ENCODE measurements around the gene ROR2. TPM values are rescaled to one million over a fixed set of nuclear protein-coding genes. Genes with fewer than 3 reads are reported as not detected.

Gene ROR2
- total and polyA plus RNA-seq, 5 experiments from 2014 or later: not detected

DNA sequence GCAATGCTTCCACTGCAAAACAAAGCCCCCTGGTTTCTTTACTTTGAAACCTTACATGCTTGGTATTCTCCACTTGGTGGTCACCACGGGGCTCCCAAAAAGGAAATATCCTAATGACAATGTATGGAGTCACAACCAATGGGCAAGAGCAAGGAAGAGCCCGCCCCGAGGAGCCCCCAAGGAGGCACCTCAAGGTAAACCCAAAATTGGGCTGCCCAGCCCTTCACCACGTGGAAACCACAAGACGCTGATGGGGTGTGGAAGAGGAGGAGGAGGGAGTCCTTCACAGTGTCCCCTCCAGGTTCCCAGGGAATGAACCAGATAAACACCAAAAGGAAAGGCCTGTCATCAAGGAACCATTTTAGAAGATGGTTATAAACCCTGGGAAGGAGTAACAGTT is 3.8 kb downstream of the ROR2 start:
- no peaks in the 10 kb centered on the region for H3K36me3 Mint-ChIP-seq
- no peak overlapping the region for H3K4me3 Mint-ChIP-seq
- H3K27ac Mint-ChIP-seq: no peak overlapping the region
- peaks cover 35 to 58% (median 52%) of the 10 kb centered on the region in 5 donors for H3K27me3 Mint-ChIP-seq
- DNase-seq: no peak
- no peaks in the 10 kb centered on the region for H3K9me3 Mint-ChIP-seq
- H3K4me1 Mint-ChIP-seq: peaks cover 0 to 9% (median 6%) of the 10 kb centered on the region in 4 donors
- POLR2A ChIA-PET: no interaction called here
- no peak for ATAC-seq

DNA sequence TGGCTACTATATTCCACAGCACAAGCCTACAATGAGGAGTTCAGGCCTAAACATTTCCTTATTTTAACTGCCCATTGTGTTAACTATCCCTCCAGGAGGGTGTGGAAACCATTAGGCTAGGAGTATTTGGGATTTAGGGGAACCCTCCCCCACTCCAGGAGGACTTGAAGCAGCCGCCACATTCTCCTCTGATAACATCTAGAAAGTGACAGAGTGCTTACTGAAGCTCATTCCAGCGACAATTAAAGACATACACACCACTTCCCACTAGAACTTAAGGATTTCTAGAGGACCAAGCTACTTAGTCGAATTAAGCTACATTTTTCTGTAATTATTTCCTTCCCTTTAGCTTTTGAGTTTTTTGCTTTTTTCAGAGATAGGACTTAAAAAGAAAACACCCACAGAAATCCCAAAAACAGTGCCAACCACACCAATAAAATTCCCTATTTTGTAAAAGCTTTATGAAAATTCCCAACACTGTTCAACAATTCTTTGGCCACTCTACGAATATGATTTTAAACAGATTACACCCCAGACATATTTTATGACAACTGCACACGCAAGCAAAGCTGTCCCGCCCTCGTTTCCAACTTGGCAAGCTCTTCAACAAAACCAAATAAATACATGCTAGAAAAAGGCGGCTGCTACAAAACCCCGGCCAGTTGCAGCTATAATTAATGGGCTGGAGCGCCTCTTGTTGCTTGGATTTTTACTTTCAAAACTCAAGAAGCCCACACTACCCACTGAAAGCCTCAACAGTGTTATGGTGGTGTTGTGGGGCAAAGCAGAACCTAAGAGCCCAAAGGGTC is 4.5 kb downstream of the ROR2 start:
- ATAC-seq (no peak), DNase-seq (no peak)
- POLR2A ChIA-PET: no interaction called here
- Mint-ChIP-seq H3K4me1 (peaks cover 0 to 4% (median 3%) of the 10 kb centered on the region in 4 donors), H3K9me3 (no peaks in the 10 kb centered on the region), H3K4me3 (no peak overlapping the region), H3K36me3 (no peaks in the 10 kb centered on the region), H3K27me3 (peaks cover 31 to 57% (median 48%) of the 10 kb centered on the region in 5 donors), H3K27ac (no peak overlapping the region)

DNA sequence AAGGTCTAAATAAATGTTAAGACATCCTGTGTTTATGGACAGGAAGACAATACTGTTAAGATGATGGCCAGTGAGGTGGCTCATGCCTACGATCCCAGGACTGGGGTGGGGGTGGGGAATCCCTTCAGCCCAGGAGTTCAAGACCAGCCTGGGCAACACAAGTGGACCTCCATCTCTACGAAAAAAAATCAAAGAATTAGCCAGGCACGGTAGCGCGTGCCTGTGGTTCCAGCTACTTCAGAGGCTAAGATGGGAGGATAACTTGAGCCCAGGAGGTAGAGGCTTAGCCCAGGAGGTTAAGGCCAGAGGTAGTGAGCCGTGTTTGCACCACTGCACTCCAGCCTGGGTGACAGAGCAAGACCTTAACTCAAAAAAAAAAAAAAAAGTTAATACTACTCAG is 5.3 kb downstream of the ROR2 start:
- Mint-ChIP-seq H3K4me3 (no peak overlapping the region), H3K9me3 (no peaks in the 10 kb centered on the region), H3K27ac (no peak overlapping the region), H3K4me1 (peaks cover 0 to 2% (median under 1%) of the 10 kb centered on the region in 4 donors), H3K27me3 (peaks cover 30 to 57% (median 47%) of the 10 kb centered on the region in 5 donors), H3K36me3 (no peaks in the 10 kb centered on the region)
- DNase-seq (no peak), ATAC-seq (no peak)
- POLR2A ChIA-PET: interaction anchor here (0.7 kb wide), 1 partner anchor 9 kb away, joined by 3 read pairs; no protein-coding TSS in a partner anchor

DNA sequence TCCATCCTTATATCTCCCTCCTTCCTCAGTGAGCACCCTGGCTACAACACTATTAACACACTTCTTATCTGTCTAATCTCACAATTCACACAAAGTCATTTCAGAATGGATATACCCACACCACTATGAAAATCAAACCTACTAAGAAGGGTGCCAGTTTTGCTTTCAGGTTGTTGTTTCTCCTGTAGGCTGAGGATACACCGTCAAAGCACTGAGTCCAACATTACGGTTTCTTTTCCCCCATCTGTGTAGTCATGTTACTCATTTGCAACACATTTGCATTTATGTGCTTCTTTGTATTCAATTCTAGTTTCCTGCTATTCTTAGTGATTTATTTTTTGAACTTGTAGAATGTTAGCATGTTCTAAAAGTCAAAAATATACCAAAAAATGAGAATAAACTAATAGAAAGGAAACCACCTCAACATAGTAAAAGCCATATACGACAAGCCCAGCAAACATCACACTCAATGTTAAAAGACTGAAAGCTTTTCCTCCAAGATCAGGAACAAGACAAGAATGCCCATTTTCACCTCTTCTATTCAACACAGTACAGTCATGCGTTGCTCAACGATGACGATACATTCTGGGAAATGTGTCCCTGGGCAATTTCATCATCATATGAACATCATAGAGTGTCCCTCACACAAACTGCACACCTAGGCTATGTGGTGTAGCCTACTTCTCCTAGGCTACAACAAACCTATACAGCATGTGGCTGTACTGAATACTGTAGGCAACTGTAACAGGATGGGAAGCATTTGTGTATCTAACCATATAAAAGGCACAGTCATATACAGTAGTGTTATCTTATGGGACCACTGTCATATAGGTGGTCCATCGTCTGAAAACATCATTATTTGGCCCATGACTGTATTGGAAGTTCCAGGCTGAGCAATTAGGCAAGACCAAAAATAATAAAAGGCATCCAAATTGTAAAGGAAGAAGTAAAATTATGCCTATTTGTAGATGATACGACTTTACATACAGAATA is 6.3 kb downstream of the ROR2 start:
- Mint-ChIP-seq H3K9me3 (no peaks in the 10 kb centered on the region), H3K4me1 (peaks cover 0 to 2% (median under 1%) of the 10 kb centered on the region in 4 donors), H3K27me3 (peaks cover 30 to 57% (median 47%) of the 10 kb centered on the region in 5 donors), H3K27ac (no peak overlapping the region), H3K36me3 (no peaks in the 10 kb centered on the region), H3K4me3 (no peak overlapping the region)
- DNase-seq (no peak), ATAC-seq (no peak)
- POLR2A ChIA-PET: interaction anchor here (0.7 kb wide), 1 partner anchor 10 kb away, joined by 3 read pairs; no protein-coding TSS in a partner anchor

DNA sequence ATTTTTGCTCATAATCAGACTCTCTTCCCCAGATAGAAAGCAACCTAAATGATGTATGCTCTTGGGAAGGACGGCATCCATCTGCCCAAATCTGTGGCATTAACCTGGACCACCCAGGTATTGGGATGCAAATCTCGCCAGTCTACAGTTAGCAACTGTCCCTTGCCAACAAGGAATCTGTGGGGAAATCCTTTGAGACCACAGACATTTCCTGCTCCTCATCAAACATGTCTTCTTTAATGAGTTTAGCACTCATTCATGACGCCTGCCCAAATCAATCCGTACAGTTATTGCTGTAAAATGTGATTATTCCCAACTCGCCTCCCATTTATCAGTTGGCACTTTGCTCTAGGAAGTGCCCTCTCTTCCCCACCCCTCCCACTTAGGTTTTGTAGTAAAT is 7.8 kb downstream of the ROR2 start:
- Mint-ChIP-seq H3K4me1 (no peaks in the 10 kb centered on the region), H3K27me3 (peaks cover 26 to 57% (median 36%) of the 10 kb centered on the region in 5 donors), H3K9me3 (no peaks in the 10 kb centered on the region), H3K36me3 (no peaks in the 10 kb centered on the region), H3K27ac (no peak overlapping the region), H3K4me3 (no peak overlapping the region)
- POLR2A ChIA-PET: no interaction called here
- DNase-seq (no peak), ATAC-seq (no peak)

DNA sequence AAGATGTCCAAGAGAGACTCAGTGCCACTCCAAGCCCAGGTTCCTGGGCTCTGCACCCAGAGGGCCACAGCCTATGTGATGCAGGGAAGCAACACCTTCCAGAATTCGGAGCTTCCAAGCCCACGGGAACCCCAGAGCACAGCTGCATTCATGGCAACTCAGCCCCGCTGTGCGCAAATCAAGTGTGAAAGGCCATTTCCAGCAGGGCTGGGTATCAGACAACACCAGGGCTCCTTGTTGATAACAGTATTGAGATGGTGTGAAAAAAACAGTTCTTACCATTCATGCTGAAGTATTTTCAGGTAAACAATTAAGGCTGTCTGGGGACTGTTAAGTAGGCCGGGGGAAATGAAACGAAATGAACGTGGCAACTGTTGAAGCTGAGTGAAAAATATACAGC is 10.1 kb downstream of the ROR2 start:
- Mint-ChIP-seq H3K36me3 (no peaks in the 10 kb centered on the region), H3K9me3 (no peaks in the 10 kb centered on the region), H3K4me1 (no peaks in the 10 kb centered on the region), H3K4me3 (no peak overlapping the region), H3K27me3 (peaks cover 20 to 46% (median 23%) of the 10 kb centered on the region in 5 donors), H3K27ac (no peak overlapping the region)
- POLR2A ChIA-PET: no interaction called here
- DNase-seq (no peak), ATAC-seq (no peak)

DNA sequence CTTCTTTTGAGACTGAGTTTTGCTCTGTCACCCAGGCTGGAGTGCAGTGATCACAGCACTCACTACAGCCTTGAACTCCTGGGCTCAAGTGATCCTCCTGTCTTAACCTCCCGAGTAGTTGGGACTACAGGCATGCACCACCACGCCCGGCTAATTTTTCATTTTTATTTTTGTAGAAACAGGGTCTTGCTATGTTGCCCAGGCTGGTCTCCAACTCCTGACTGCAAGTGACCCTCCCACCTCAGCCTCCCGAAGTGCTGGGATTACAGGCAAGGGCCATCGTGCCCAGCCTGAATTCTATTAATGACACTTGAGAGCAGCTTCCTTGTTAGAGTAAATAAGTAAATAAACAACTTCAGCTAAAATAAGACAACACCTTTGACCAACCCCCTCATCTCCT is 12.3 kb downstream of the ROR2 start:
- H3K4me1 Mint-ChIP-seq: peaks cover 0 to 3% (median 0%) of the 10 kb centered on the region in 4 donors
- no peak overlapping the region for H3K27ac Mint-ChIP-seq
- H3K9me3 Mint-ChIP-seq: peaks cover 0 to under 1% (median 0%) of the 10 kb centered on the region in 9 donors
- DNase-seq (no peak), ATAC-seq (no peak)
- H3K27me3 Mint-ChIP-seq: peaks cover 7 to 24% (median 8%) of the 10 kb centered on the region in 5 donors
- POLR2A ChIA-PET: no interaction called here
- no peaks in the 10 kb centered on the region for H3K36me3 Mint-ChIP-seq
- no peak overlapping the region for H3K4me3 Mint-ChIP-seq

DNA sequence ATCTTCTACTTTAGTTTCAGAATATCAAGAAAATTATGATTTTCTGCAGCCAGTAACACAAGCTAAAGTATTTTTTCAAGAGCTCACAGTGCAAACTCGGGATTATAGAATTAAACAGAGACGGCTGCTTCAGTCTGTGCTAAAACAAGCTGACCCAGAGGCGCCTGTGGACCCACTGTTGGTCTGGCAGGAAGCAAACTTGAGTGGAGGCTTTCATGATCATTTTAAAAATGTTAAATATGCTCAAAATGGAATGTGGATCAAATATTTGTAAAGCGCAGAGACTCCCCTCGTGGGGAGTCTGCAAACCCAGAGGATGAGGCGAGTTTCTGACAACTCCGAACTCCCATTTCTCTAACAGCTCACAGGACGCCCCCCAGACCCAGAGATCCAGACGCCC is 13.0 kb downstream of the ROR2 start:
- peaks cover 3 to 17% (median 3%) of the 10 kb centered on the region in 5 donors for H3K27me3 Mint-ChIP-seq
- POLR2A ChIA-PET: no interaction called here
- no peak overlapping the region for H3K27ac Mint-ChIP-seq

DNA sequence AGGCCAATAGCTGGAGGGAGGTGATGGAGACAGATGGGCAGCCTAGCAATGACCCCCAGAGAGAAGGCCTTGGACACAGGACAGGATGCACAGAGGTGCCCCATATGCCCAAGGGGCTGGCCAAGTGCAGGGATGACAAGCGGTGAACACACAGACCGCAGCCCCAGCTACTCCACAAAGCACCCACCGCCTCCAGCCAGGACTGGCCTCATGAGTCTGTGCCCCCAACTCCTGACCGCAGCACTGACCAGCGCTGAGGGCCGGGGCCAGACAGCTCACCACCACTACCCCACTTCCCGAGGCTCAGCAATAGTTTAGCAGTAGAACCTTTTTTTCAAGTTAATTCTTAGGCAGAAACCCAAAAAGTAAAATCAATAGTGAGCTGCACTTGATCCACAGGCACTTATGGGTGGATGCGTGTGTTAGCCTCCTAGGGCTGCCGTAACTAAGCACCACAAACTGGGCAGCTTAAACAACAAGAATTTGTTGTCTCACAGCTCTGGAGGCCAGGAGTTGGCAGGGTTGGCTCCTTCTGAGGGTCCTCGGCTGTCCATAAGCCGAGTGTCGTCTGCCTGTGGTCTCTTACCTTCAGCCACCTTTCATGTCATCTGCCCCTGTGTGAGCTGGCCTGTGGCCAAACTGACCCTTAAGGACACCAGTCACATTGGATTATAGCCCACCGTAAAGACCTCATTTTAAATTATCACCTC is 14.1 kb downstream of the ROR2 start:
- POLR2A ChIA-PET: no interaction called here
- Mint-ChIP-seq H3K4me1 (peaks cover 0 to 3% (median 0%) of the 10 kb centered on the region in 4 donors), H3K9me3 (peaks cover 0 to 15% (median 9%) of the 10 kb centered on the region in 9 donors), H3K4me3 (no peak overlapping the region), H3K27ac (no peak overlapping the region), H3K27me3 (peaks cover 0 to 13% (median 1%) of the 10 kb centered on the region in 5 donors), H3K36me3 (peaks cover 0 to 6% (median 0%) of the 10 kb centered on the region in 3 donors)
- ATAC-seq (no peak), DNase-seq (no peak)

More for the DNA sequence above, 13.0 kb downstream of the ROR2 start:
- Mint-ChIP-seq H3K9me3 (peaks cover 0 to 4% (median 0%) of the 10 kb centered on the region in 9 donors), H3K4me3 (no peak overlapping the region), H3K36me3 (no peaks in the 10 kb centered on the region), H3K4me1 (peaks cover 0 to 3% (median 0%) of the 10 kb centered on the region in 4 donors)
- DNase-seq: no peak
- ATAC-seq: no peak

DNA sequence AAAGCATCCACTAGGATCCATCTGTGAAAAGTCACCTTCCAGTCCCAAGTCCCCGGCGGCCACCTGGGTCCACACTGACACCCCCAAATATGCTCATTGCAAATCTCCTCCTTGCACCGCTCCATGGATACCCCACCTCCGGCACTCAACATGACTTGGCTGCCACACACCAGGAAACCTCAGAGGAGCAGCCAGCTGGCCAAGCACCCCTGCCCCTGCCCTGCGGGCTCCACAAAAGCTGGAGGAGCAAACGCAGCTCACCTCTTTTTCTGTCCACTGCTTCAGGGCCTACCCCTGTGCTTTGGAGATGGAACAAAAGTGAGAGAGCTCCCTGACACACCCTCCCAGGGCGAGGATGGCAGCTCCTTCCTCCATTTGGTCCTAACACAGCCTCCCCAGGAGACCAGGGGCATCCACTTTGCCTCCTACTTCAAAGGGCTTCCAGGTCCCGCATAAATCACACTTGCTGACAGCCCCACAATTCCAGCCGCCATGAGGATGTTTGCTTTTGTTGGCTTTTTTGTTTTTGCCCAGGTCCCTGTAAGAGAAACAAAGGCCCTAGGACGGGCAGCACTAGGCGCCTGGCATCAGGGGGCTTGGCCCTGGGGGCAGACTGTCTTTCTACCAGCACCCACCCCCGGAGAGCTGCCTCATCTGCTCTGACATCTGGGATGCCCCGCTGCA is 14.8 kb downstream of the ROR2 start:
- Mint-ChIP-seq H3K27ac (no peak overlapping the region), H3K36me3 (peaks cover 0 to 13% (median 4%) of the 10 kb centered on the region in 3 donors), H3K4me3 (no peak overlapping the region), H3K4me1 (peaks cover 0 to 3% (median 0%) of the 10 kb centered on the region in 4 donors), H3K27me3 (peaks cover 0 to 13% (median 1%) of the 10 kb centered on the region in 5 donors), H3K9me3 (peaks cover under 1 to 22% (median 15%) of the 10 kb centered on the region in 9 donors)
- POLR2A ChIA-PET: no interaction called here
- ATAC-seq (no peak), DNase-seq (no peak)

DNA sequence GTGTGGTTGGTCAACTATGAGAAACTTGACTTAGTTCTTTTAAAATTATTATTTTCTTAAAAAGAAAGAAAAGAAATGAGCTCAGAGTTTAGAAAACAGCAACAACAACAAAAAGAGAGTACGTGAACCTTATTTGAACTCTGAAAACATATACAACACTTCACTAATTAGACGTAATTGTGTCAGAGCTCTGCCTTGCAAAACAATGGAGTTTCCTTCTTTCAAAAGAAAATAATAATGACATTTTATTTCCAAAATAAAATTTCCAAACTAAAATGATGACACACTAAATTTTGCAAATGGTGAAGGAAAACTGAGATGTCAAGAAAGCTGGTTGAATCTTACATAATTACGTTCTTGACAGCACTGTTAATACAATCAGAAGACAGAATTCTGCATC is 15.4 kb downstream of the ROR2 start:
- DNase-seq: no peak
- Mint-ChIP-seq H3K27me3 (peaks cover 0 to 13% (median 3%) of the 10 kb centered on the region in 5 donors), H3K27ac (no peak overlapping the region), H3K4me3 (no peak overlapping the region), H3K4me1 (peaks cover 0 to 3% (median 0%) of the 10 kb centered on the region in 4 donors), H3K9me3 (peaks cover 1 to 28% (median 20%) of the 10 kb centered on the region in 9 donors), H3K36me3 (peaks cover 0 to 19% (median 4%) of the 10 kb centered on the region in 3 donors)
- no peak for ATAC-seq
- POLR2A ChIA-PET: no interaction called here

Measured in naive thymus-derived CD8-positive, alpha-beta T cell (primary cell).